HG03571 (cell line): ENCODE measurements around the gene KNDC1.

Source experiments
- ATAC-seq: cut with Tn5 transposase; IDR thresholded peaks from one replicate; pipeline ENCODE4 v1.9.1; 2021; ENCODE audit not compliant: unreplicated experiment

The KNDC1 gene

DNA sequence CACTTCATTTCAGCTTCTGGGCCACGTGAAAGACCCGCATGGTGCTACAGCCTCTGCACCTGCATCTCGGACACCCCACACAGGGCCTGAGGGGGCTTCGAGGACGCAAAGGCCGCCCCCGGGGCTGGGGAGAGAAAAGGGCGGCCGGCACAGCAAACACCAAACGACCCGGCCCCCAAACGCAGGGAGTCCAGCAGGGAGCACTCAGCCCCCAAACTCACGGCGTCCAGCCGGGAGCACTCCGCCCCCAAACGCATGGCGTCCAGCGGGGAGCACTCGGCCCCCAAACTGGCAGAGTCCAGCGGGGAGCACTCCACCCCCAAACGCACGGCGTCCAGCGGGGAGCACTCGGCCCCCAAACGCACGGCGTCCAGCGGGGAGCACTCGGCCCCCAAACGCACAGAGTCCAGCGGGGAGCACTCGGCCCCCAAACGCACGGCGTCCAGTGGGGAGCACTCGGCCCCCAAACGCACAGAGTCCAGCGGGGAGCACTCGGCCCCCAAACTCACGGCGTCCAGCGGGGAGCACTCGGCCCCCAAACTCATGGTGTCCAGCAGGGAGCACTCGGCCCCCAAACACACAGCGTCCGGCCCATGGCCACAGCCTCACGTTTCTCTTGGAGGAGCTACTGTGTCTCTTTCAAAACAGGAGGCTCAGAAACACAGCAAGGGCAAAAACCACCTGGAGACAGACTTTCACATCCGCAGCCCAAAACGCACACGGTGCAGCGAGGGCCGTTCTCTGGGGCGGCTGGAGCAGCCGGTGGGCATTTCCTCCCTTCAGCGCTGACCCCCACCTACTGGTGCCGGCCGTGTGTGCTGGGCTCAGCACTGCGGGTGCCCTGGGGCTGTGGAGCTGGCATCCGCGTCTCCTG is 43.0 kb downstream of the KNDC1 start:
- ATAC-seq, result no peak

DNA sequence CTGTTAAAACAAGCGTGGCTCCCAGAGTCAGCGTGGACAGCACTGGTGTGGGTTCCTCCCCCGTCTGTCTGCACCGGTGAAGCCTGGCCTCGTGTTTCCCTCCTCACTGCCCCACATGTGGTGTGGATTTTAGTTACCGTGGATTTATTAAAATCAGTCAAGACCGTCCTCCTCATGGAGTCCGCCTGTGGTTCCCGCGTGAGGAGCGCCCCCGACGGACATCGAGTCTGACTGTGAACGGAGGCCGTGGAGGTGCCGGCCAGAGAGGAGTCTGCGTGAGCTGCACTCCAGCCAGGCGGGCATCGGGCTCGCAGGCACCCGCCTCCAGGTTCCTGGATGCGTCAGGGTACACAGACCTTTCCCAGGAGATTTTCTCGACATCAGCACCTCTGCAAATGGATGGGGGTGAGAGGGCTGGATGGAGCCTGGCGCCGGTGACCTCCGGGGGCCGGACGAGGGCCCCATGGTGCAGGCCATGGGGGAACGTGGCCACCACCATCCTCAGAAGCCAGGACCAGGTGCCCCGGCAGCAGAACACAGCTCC is 43.7 kb downstream of the KNDC1 start:
- no peak for ATAC-seq

DNA sequence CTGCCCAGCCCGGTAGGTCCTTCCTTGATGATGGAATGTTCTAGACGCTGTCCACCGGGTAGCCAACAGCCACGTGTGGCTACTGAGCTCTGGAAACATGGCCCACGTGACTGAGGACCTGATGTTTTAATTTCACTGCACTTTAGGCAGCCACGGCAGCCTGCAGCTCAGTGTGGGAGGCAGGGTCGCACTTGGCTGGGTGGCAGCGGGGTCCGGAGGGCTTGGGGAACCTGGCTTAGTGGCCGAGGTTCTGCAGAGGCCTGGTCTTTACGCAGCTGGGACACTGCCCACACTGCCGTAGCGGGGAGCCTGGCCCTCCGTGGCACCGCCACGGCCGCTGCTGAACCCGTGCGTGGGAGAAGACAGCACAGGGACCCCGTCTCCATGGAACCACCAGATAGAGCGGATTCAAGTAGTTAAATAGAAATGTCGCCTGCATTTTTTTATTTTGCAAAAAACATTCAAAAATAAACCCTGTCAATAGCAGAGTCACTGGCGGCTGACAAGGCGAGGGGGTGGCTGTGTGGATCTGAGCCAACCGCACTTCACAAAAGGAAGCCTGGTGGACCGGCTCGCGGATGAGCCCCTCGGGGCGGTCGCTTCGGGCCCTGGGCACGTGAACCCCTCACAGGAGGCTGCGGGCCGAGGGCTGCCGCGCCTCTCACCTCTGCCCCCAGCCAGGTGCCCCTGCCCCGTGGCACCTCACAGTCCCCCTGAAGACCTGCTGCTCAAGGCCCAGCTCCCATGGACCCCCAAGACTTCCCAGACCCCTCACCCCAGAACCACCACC is 44.4 kb downstream of the KNDC1 start:
- no peak for ATAC-seq

DNA sequence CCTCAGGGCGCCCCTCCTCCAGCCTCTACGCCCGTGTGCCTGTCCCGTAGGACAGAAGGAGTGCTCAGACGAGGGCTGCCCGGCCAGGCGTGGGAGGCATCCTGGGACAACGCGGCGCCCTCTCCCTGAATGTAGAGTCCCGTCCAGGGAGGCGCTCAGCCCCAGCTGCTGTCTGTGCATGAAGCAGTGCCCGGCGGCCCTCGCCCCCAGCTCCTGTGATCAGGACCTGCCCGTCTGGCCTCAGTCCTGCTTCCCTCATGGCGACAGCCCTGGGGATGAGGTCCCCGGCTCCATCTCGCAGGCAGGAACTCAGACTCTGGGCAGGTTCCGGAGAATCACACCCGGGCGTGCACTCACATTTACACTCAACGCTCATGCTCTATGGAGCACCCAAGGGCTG is 45.1 kb downstream of the KNDC1 start:
- no peak for ATAC-seq

DNA sequence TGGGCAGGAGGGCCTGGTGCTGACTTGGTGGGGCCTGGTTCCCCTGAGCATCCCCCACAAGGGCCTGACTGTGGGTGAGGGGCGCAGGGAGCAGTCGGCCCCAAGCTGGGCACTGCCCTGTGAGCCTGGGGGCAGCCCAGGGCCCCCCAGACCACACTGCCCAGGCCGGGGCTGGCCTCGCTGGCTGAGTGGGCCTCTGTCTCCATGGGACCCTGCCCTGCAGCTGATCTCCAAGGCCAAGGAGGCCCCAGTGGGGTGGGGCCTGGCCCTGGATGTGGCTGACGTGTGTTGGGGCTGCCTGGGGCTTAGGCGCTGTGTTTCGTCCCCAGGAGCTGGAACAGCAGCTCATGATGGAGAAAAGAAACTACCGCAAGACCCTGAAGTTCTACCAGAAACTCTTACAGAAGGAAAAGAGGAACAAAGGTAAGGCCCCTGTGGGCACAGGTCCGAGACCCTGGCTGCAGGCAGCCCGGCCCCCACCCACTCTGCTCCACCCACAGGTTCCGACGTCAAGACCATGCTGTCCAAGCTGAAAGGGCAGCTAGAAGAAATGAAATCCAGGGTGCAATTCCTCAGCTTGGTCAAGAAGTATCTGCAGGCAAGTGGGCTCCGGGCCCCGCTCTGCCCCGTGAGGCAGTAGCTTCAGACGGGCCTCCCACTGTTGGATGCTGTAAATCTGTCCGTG is 46.5 kb downstream of the KNDC1 start:
- no peak for ATAC-seq

DNA sequence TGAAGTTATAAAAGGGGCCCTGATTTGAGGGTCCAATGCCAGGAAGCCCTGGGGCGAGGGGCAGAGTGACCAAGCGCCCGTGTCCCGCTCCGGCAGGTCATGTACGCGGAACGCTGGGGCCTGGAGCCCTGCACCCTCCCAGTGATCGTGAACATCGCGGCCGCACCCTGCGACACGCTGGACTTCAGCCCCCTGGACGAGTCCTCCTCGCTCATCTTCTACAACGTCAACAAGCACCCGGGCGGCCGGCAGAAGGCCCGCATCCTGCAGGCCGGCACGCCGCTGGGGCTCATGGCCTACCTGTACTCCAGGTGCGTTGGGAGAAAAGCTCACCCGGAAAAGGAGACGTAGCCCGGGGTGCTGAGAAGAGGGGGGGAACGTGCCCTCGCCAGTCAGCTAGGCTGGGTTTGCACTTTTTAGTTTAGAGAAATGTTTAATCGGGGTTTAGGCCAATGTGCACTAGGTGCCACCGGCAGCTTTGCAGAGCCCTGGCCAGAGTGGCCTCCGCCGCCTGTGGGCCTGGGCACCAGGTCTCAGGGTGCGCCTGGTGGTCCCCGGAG is 47.1 kb downstream of the KNDC1 start:
- no peak for ATAC-seq

DNA sequence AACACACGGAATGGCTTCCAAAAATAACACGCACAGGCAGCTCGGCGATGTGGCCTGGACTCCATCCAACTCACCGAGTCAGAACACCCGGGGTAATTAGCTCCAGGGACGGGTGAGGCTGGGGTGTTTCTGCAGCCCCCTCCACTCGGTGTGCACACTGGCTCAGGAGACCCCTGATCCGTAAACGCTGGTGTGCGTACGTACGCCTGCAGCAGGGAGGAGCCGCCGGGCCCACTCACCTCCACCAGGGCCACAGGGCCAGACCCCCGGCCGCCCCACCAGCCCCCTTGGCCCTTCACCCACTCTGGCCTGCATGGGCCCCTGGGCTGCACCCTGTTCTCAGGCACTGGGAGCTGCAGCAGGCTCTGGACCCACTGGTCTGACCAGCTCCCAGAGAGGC is 47.6 kb downstream of the KNDC1 start:
- ATAC-seq, result no peak

DNA sequence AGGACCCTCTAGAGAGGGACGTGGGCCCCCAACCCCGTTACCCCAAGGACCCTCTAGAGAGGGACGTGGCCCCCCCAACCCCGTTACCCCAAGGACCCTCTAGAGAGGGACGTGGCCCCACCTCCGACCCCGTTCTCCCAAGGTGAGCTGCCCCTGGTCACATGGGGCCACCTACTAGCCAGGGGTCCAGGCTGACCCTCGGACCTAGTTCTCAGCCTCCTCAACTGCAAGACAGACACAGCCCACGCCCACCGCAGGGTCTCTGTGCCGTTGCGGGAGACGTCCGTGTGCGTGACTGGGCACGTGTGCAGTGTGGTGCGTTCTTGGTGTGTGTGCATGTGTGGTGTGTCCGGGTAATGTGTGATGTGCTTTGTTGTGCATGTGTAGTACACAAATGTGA is 48.4 kb downstream of the KNDC1 start:
- ATAC-seq, result no peak

DNA sequence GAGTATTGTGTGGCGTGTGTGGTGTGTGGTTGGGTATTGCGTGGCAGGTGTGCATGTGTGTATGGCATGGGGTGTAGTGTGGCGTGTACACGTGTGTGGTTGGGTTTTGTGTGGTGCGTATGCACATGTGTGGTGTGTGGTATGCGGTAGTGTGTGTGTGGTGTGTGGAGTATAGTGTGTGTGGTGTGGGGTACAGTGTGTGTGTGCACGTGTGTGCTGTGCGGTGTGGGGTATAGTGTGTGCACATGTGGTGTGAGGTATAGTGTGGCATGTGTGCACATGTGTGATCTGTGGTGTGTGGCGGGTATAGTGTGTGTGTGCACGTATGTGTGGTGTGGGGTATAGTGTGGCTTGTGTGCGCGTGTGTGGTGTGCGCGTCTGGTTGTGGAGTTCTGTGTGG is 49.1 kb downstream of the KNDC1 start:
- no peak for ATAC-seq

DNA sequence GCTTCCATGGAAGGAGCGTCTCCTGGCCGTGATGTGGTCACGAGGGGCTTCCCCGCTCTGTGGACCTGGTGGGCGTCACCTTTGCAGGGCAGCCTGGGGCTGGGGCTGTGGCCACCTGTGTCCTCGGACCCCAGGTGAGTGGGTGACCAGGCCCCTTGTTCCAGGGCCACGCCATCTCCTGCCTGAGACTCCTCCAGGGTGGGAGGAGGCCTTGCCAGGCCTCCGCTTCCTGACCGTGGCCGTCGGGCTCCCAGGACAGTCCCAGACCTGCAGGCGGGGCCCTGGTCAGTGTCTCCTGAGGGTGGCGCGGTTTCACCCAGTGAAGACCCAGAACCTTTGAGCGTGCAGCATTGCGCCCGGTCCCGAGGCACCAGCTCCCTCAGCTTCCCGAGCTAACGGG is 49.6 kb downstream of the KNDC1 start:
- ATAC-seq, result no peak

DNA sequence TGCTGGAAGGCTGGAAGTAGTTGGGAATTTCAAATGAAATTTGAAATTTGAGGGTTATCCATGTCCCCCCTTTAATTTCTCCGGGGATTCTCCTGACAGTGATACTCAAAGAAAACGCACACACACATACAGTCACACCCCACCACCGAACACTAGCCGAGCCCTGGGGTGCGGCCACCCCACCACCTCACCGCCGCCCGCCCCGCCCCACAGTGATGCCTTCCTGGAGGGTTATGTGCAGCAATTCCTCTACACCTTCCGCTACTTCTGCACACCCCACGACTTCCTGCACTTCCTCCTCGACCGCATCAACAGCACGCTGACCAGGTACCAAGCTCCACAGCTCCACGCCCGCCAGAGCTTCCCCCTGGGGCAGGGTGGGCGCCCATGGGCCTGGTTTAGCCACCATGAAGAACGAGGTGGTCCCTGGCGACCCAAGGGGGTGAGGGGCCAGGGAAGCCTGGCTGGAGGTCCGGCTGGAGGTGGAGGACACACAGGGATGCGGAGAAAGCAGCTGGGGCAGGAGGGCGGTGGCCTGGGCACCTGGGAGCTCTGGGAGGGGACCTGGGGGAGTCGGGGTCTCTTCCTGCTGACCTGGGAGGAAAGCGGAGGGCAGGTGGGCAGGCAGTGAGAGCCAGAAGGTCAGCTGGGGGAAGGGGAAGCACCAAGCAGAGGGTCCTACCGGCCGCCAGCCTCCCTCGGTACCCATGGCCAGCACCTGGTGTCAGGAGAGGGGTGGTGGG is 50.5 kb downstream of the KNDC1 start:
- no peak for ATAC-seq

DNA sequence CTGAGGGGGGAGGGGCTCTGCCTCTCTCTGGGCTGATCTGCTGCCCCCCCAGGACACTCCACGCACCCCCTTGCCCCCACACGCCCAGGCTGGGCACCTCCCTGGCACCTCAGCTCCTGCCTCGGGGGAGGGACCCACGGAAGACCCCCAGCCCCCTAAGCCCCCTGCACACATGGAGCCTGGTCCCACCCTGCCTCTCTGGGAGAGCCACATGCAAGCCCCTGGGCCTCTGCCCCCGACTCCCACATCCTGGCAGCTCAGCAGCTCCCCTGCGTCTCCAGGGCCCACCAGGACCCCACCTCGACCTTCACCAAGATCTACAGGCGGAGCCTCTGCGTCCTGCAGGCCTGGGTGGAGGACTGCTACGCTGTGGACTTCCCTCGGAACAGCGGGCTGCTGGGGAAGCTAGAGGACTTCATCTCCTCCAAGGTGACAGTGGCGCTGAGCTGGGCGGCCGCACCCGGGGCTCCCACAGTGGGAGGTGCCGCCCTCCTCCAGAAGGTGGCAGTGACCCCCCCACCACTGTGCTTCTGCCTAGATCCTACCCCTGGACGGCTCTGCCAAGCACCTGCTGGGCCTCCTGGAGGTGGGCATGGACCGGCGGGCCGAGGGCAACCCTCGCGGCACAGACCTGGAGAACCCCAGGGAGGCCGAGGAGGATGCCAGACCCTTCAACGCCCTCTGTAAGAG is 51.3 kb downstream of the KNDC1 start:
- no peak for ATAC-seq

DNA sequence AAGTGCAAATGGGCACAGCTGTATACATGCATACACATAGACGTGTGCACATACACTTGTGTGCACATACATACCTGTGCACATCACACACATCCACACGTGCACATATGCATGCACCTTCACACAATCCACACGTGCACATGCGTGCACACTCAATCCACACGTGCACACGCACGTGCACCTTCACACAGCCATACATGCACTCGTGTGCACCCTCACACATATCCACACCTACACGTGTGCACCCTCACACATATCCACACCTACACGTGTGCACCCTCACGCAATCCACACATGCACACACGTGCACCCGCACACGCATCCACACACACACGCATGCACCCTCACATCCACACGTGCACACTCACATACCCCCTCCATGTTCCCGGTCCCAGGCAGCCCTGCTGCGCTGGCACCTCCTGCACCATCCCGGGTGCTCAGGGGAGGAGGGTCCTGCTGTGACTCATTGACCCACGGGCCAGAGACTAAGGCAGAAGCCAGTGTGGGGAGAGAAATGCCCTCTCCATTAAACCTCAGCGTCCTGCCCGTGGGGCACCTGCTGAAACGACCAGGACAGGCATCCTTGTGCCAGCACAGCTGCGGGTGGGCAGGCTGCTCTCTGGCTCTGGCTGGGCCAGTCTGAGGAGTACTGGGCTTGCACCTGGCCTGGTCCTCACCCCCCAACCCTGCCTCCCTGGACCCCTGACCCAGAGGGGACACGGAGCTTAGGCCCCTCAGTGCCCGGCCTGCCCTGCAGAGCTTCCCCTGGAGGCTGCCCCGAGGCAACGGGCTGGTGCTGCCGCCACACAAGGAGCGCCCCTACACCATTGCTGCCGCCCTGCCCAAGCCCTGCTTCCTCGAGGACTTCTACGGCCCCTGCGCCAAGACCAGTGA is 52.2 kb downstream of the KNDC1 start:
- ATAC-seq, result no peak

DNA sequence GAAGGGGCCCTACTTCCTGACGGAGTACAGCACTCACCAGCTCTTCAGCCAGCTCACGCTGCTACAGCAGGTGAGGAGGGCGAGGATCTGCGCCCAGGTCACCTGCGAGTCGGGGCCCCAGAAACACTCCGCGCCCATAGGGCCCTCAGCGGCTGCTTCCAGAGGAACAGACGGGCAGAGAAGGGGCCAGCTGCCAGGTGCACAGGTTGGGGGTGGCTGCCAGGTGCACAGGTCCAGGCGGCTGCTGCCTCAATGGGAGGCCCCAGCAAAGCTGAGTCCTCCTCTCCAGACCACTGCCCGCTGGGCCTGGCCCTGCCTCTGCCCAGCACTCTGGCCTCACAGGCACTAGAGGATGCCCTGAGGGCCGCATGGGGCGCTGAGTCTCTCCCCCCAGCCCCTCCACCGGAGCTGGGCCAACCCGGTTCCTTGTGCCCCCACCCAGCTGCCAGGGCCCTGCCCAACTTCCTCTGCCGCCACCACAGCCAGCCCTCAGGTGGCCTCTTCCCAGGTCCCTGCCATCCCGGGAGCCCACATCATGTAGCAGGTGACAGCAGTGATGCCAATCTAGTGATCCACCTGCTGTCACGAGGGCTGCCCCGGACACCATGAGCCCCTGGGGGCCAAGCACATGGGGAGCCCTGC is 53.0 kb downstream of the KNDC1 start:
- ATAC-seq, result no peak

DNA sequence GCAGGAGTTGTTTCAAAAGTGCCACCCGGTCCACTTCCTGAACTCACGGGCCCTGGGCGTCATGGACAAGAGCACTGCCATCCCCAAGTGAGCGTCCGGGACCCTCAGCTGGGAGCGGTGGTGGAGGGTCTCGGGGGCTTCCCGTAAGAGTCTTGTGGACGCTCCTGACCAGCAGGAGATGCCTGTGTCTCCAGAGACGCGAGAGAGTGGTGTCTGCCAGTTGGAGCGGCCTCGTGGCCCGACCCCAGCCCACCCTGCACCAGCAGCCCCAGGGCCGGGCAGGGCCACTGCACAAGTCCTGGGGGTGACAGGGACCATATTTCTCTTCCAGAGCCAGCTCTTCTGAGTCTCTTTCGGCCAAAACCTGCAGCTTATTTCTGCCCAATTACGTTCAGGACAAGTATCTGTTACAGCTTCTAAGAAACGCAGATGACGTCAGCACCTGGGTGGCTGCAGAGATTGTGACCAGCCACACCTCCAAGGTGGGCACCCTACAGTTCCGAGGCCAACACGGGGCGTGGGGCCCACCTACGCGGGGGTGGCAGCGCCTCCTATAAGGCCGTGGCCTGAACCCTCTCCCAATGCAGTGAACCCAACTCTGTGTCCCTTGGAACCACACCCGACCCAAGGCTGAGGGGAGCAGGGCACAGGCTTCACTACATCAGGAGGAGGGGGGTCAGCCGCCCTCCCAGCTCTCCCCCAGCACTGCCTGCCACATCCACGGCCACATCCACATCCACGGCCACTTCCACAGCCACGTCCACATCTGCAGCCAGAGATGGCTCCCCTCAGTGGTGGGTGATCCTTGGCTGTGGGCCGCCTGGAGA is 53.8 kb downstream of the KNDC1 start:
- no peak for ATAC-seq

DNA sequence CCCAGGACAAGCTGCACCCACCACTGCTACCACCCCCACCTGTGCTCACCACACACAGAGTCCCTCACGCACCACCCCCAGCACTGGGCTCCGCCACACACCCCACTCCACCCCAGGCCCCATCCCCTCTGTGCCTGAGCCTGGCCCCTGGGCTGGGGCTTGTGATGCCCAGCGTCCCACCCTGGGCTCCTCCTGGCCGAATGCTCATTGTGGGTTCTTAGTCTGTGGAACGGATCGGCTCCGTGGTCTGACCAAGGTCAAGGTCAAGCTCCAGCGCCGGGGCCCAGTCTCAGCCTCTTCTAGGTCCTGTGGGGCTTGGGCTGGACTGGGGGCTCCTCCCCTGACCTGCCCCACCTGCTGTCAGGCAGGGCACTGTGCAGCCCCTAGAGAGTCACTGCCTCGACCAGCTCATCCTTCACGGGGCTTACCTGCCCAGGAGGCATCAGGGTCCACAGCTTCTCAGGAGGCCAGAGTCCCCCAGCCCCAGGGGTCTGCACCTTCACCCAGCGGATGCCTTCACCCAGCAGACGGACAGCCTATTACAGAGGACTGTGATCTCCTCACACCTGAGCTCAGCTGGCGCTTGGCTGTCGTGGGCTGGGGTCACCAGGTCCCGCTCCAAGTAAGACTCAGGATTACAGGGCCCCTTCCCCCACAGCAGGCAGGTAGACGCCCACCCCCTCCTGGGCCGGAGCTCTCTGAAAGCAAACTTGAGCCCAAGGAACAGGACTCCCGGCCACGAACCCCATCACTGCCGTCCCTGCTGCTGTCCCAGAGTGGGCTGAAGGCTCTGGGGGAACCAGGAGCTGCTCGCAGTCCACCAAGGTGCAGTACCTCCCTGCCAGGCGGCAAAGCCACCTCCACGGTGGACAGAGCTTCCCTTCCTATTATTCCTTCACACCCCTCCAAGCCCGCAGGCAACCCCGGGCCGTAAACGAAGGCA is 54.7 kb downstream of the KNDC1 start:
- ATAC-seq, result no peak
